ENCODE data around the gene LTBP2.

DNA sequence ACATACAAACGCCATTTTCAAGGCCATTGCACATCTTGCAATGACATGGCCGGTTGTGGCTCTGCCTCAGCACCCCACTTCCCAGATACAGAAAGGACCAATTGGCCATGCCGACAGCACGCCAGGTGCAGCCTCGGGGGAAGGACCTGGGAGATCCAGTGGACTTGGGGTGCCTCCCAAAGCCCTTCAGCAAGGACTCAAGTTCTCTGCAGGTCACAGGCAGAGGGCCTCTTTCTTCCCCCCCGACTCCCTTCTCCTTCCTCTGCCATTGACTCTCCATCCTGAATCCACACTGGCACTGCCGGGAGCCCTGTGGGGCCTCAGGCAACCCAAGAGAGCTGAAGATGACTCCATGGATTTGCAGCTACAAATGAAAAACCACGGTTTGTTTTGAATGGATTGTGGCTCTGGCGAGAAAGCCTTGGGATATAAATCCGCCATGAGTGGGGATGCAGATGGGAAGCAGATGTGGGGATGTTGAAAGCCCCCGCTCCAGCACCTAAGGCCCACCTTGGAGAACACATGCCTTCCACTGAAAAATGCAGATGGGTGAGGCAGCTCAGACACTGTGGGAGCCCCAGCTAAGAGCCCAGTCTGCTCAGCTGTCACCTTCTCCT is 35.1 kb upstream of the LTBP2 start:
- TF ChIP-seq POLR2A (IDR thresholded peaks at IDR 0.05; ENCODE audit: control extremely low read depth in 1 of 2, low read depth in 2 of 2, low read length in 2 of 2): no peak
- TF ChIP-seq, protein P1, sequence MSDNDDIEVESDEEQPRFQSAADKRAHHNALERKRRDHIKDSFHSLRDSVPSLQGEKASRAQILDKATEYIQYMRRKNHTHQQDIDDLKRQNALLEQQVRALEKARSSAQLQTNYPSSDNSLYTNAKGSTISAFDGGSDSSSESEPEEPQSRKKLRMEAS (IDR thresholded peaks at IDR 0.05): no peak

Measured in H1 (cell line).